CD4-positive, alpha-beta T cell (primary cell): ENCODE results near the gene METTL24. TPM values are rescaled to one million over a fixed set of nuclear protein-coding genes. Genes with fewer than 3 reads are reported as not detected.

Experiments
- ATAC-seq: fragments of 200-7000 bp; cut with Tn5 transposase; one replicate; pipeline ENCODE4 v1.10.0; 2022; ENCODE audit warnings: mild to moderate bottlenecking; ENCODE audit not compliant: poor library complexity
- CTCF ChIA-PET: fragments of 350-600 bp; sonication (Branson Sonifier 250); formaldehyde crosslinking; loops from one replicate; lab custom pipeline; 2021; ENCODE audit warnings: antibody characterized with exemption, inconsistent platforms; lab: Charles Lee
- POLR2A ChIA-PET: fragments of 350-600 bp; sonication (Branson Sonifier 250); formaldehyde crosslinking; loops from one replicate; lab custom pipeline; 2021; ENCODE audit warnings: antibody characterized with exemption, inconsistent platforms; lab: Charles Lee
- DNase-seq, 14 experiments: peaks; one replicate each; pipeline ENCODE4 v3.0.0-alpha.2; 2013 to 2020; ENCODE audit warnings: mixed read lengths in 2 of 14
- H3K27ac ChIP-seq, 2 donors: one replicate each; pipeline versions ENCODE4 v1.5.1 to v1.7.0; 2013; ENCODE audit warnings: low read length in 2 of 2, low read depth in 1 of 2, mild to moderate bottlenecking in 1 of 2
- H3K27me3 ChIP-seq, 2 experiments: 1 replicate in 1 of 2; 2 replicates in 1 of 2; pipeline versions ENCODE4 v1.6.1 to v1.7.0; 2013; ENCODE audit warnings: low read length in 2 of 2, control low read depth in 1 of 2, mild to moderate bottlenecking in 1 of 2, moderate library complexity in 1 of 2; ENCODE audit not compliant: insufficient read depth in 2 of 2, control insufficient read depth in 1 of 2
- H3K36me3 ChIP-seq: one replicate; pipeline ENCODE4 v1.6.1; 2013; ENCODE audit warnings: low read length, control low read depth; ENCODE audit not compliant: insufficient read depth
- H3K4me1 ChIP-seq: one replicate; pipeline ENCODE4 v1.6.1; 2013; ENCODE audit warnings: low read length, control low read depth; ENCODE audit not compliant: insufficient read depth
- H3K4me3 ChIP-seq: one replicate; pipeline ENCODE4 v1.5.1; 2013; ENCODE audit warnings: mild to moderate bottlenecking, low read length, moderate library complexity
- H3K9me3 ChIP-seq, 2 experiments: 1 replicate in 1 of 2; 2 replicates in 1 of 2; pipeline versions ENCODE4 v1.6.1 to v1.7.0; 2013; ENCODE audit warnings: low read length in 2 of 2, mild to moderate bottlenecking in 2 of 2, control low read depth in 1 of 2, moderate library complexity in 1 of 2; ENCODE audit not compliant: control insufficient read depth in 1 of 2, insufficient read depth in 1 of 2
- H3K27ac Mint-ChIP-seq: one replicate; pipeline ENCODE4 v1.8.0; 2020; ENCODE audit warnings: mixed read lengths
- H3K27me3 Mint-ChIP-seq: one replicate; pipeline ENCODE4 v1.8.0; 2021; ENCODE audit warnings: mixed read lengths
- H3K36me3 Mint-ChIP-seq: one replicate; pipeline ENCODE4 v1.8.0; 2021; ENCODE audit warnings: low read depth, mixed read lengths
- H3K4me1 Mint-ChIP-seq: one replicate; pipeline ENCODE4 v1.8.0; 2021; ENCODE audit warnings: low read depth, mixed read lengths
- H3K4me3 Mint-ChIP-seq: one replicate; pipeline ENCODE4 v1.8.0; 2020; ENCODE audit warnings: mild to moderate bottlenecking, mixed read lengths
- H3K9me3 Mint-ChIP-seq: one replicate; pipeline ENCODE4 v1.8.0; 2020; ENCODE audit warnings: mixed read lengths
- intact Hi-C, 2 experiments: fragments of 100-400 bp; cut with DNase I in 1 of 2; cut with micrococcal nuclease in 1 of 2; formaldehyde crosslinking; loops; one replicate each; pipeline versions ENCODE4 v1.15.1 to v1.9.0; 2023 to 2025; cut with DNase I, micrococcal nuclease
- total RNA-seq, 174 experiments: library from RNA in 2 of 174; stranded (reverse) in 2 of 174; gene quantifications; one replicate each; pipeline ENCODE4 v1.2.3 and lab custom pipeline; 2021 to 2026
- TF ChIP-seq, protein P1 (sequence below): fragments of 200-600 bp; IDR thresholded peaks from one replicate; pipeline ENCODE4 v1.8.0; 2022; ENCODE audit warnings: antibody characterized with exemption, mild to moderate bottlenecking

The METTL24 gene
- total RNA-seq, 2 experiments from 2014 or later, result not detected

DNA sequence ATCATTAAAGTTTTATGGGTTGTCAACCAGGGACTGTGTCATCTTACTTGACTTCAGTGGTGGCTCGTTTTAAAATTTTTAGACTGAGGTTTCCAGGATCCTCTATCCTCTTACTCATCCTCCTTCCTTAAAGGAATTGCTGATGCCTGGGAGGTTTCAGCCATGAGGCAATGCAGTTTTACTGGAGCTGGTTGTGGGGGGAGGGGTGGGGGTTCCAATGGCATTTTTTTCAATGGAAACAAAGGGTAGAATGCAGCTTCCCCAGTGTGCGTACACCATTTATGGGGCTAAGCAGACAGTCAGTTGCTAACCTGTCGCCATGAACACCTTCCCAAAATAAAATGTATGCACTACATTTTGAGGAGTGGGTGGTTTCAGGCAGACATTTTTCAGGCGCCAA, 88.0 kb downstream of the METTL24 start:
- TF ChIP-seq, protein P1, sequence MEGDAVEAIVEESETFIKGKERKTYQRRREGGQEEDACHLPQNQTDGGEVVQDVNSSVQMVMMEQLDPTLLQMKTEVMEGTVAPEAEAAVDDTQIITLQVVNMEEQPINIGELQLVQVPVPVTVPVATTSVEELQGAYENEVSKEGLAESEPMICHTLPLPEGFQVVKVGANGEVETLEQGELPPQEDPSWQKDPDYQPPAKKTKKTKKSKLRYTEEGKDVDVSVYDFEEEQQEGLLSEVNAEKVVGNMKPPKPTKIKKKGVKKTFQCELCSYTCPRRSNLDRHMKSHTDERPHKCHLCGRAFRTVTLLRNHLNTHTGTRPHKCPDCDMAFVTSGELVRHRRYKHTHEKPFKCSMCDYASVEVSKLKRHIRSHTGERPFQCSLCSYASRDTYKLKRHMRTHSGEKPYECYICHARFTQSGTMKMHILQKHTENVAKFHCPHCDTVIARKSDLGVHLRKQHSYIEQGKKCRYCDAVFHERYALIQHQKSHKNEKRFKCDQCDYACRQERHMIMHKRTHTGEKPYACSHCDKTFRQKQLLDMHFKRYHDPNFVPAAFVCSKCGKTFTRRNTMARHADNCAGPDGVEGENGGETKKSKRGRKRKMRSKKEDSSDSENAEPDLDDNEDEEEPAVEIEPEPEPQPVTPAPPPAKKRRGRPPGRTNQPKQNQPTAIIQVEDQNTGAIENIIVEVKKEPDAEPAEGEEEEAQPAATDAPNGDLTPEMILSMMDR, result no peak
- intact Hi-C loops, result loop anchor here in 1 of 2 experiments (10.0 kb wide), 1 partner anchor 1135 kb away; no protein-coding TSS in a partner anchor
- no peak overlapping the region for H3K27ac Mint-ChIP-seq
- H3K4me3 Mint-ChIP-seq, result no peak overlapping the region
- H3K9me3 Mint-ChIP-seq, result peaks cover 11% of the 10 kb centered on the region
- no peaks in the 10 kb centered on the region for H3K36me3 Mint-ChIP-seq
- POLR2A ChIA-PET, result no interaction called here
- no peaks in the 10 kb centered on the region for H3K9me3 ChIP-seq
- no peaks in the 10 kb centered on the region for H3K4me1 ChIP-seq
- DNase-seq (no peak), ATAC-seq (no peak)
- H3K27me3 Mint-ChIP-seq, result peaks cover 6% of the 10 kb centered on the region
- CTCF ChIA-PET, result no interaction called here
- no peaks in the 10 kb centered on the region for H3K36me3 ChIP-seq
- no peaks in the 10 kb centered on the region for H3K27me3 ChIP-seq
- H3K4me3 ChIP-seq, result no peak overlapping the region
- no peak overlapping the region for H3K27ac ChIP-seq
- no peaks in the 10 kb centered on the region for H3K4me1 Mint-ChIP-seq

DNA sequence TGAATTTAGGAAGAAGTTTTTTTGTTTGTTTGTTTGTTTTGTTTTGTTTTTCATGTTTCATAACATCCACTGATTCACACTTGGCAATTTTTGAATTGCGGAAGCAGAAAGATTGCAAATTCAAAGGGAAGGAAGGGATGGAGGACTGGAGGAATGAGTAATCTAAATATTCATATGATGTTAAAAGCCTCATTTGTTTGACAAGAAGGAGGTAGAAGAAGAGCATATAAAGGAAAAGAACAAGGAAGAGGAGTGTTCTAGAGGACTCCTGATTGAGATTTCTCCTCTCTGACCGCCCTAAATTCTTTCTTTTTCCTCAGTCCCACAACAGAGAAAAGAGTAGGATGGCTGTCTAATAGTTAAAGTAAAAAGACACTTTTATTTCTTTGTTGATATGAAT, 88.5 kb downstream of the METTL24 start:
- no peaks in the 10 kb centered on the region for H3K4me1 ChIP-seq
- no peak overlapping the region for H3K4me3 Mint-ChIP-seq
- H3K36me3 ChIP-seq, result no peaks in the 10 kb centered on the region
- no peak for ATAC-seq
- CTCF ChIA-PET, result no interaction called here
- H3K9me3 Mint-ChIP-seq, result peaks cover 10% of the 10 kb centered on the region
- no peaks in the 10 kb centered on the region for H3K27me3 ChIP-seq
- no peaks in the 10 kb centered on the region for H3K9me3 ChIP-seq
- H3K36me3 Mint-ChIP-seq, result no peaks in the 10 kb centered on the region
- no peak for DNase-seq
- no peaks in the 10 kb centered on the region for H3K4me1 Mint-ChIP-seq
- H3K4me3 ChIP-seq, result no peak overlapping the region
- POLR2A ChIA-PET, result no interaction called here
- H3K27ac ChIP-seq, result no peak overlapping the region
- H3K27ac Mint-ChIP-seq, result no peak overlapping the region
- intact Hi-C loops, result loop anchor here in 1 of 2 experiments (10.0 kb wide), 1 partner anchor 1135 kb away; no protein-coding TSS in a partner anchor
- peaks cover 6% of the 10 kb centered on the region for H3K27me3 Mint-ChIP-seq
- TF ChIP-seq, protein P1, result no peak

DNA sequence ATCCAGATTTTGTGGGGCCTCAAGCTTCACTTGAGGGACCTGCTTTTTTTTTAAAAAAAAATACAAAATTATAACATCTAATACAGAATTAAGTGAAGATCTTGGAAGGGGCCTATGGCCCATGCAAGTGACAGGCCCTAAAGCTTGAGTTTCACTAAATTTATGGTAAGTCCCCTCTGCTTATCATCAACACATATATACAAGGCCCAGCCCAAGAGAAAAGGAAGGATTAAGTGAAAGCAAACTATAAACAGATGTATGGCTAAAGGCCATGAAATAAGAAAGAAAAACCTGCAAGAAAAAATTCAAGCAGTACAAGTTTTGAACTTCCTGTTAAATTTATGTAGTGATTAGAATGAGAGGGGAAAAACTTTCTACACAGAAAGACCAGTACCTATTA, 91.2 kb downstream of the METTL24 start:
- no peak overlapping the region for H3K27ac Mint-ChIP-seq

More for the DNA sequence above, 91.2 kb downstream of the METTL24 start:
- TF ChIP-seq, protein P1, result no peak
- ChIA-PET CTCF (no interaction called here), POLR2A (no interaction called here)
- no peaks in the 10 kb centered on the region for H3K36me3 ChIP-seq
- intact Hi-C loops, result no loop called here
- H3K27ac ChIP-seq, result no peak overlapping the region
- no peaks in the 10 kb centered on the region for H3K27me3 ChIP-seq
- H3K4me1 ChIP-seq, result no peaks in the 10 kb centered on the region
- no peak for ATAC-seq
- Mint-ChIP-seq H3K27me3 (peaks cover 6% of the 10 kb centered on the region), H3K4me3 (no peak overlapping the region), H3K4me1 (no peaks in the 10 kb centered on the region), H3K9me3 (peaks cover 10% of the 10 kb centered on the region), H3K36me3 (no peaks in the 10 kb centered on the region)
- no peaks in the 10 kb centered on the region for H3K9me3 ChIP-seq
- DNase-seq, result no peak
- no peak overlapping the region for H3K4me3 ChIP-seq
